ENCODE results near the gene CD276. TPM values are rescaled to one million over a fixed set of nuclear protein-coding genes. Genes with fewer than 3 reads are reported as not detected.

CD276 gene
- total and polyA plus RNA-seq, 8 donors, result 10.4 to 185 (median 32.4) TPM

- no peak for DNase-seq
- TF ChIP-seq POLR2A (IDR thresholded peaks at IDR 0.05) (no peak), EP300 (IDR thresholded peaks at IDR 0.05) (no peak), POLR2AphosphoS5 (IDR thresholded peaks at IDR 0.05) (no peak)
- TF ChIP-seq, protein P1, sequence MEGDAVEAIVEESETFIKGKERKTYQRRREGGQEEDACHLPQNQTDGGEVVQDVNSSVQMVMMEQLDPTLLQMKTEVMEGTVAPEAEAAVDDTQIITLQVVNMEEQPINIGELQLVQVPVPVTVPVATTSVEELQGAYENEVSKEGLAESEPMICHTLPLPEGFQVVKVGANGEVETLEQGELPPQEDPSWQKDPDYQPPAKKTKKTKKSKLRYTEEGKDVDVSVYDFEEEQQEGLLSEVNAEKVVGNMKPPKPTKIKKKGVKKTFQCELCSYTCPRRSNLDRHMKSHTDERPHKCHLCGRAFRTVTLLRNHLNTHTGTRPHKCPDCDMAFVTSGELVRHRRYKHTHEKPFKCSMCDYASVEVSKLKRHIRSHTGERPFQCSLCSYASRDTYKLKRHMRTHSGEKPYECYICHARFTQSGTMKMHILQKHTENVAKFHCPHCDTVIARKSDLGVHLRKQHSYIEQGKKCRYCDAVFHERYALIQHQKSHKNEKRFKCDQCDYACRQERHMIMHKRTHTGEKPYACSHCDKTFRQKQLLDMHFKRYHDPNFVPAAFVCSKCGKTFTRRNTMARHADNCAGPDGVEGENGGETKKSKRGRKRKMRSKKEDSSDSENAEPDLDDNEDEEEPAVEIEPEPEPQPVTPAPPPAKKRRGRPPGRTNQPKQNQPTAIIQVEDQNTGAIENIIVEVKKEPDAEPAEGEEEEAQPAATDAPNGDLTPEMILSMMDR (IDR thresholded peaks at IDR 0.05), result no peak
- H3K36me3 ChIP-seq, result no peaks in the 10 kb centered on the region
- 61 to 73% (median 68%) methylated on average over 3 of the region's 3 CpGs for WGBS, 5 donors
- H3K4me1 ChIP-seq, result peaks cover 18 to 32% (median 29%) of the 10 kb centered on the region in 4 donors
- no peaks in the 10 kb centered on the region for H3K9me3 ChIP-seq
- peaks cover 0 to 13% (median 0%) of the 10 kb centered on the region in 3 donors for H3K27me3 ChIP-seq
- no peak overlapping the region for H3K27ac ChIP-seq
- intact Hi-C loops (cut with DNase I; ENCODE audit: low total_unique reads), result no loop called here
- no peak overlapping the region for H3K4me3 ChIP-seq
These were observed 3.1 kb upstream of the CD276 start for GRCh38 chr15:73681063-73681462.

DNA sequence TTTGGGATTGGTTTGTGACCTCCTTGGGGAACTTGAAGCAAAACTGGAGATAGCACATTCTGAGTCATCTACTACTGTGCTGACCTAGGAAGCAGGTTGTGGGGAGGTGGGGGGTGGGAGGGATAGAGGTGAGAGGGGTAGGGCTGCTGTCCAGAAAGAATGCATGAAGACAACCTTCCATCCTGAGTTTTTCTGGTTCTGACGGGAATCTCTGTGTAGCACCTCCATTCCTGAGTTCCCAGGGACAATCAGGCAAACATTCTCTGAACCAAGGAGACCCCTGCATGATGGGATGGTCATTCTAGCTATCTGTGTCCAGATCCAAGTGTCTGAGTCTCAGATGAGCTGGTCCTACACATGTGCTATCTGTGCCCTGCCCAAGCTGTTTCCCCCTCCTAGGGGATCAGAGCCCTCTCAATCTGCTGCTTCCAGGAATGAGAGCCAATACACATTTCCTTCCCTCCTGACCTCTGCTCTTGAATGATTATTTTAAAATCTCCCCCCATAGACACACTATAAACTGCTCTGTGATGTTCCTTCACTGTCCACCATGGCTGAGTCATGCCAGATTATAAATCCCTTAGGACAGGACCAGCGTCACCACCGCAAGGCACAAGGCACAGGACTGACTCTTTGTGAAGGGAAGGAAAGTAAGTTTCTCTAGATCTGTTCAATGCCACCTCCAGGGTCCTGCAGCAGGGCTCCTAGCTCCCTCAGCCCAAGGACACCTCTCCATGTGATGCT lies 2.2 kb upstream of the CD276 start:
- intact Hi-C loops (cut with DNase I; ENCODE audit: low total_unique reads), result no loop called here
- no peak overlapping the region for H3K4me3 ChIP-seq
- H3K9me3 ChIP-seq, result no peaks in the 10 kb centered on the region
- H3K4me1 ChIP-seq, result peaks cover 27 to 42% (median 38%) of the 10 kb centered on the region in 4 donors
- no peak overlapping the region for H3K27ac ChIP-seq
- 64 to 81% (median 71%) methylated on average over 2 to 3 of the region's 3 CpGs for WGBS, 5 donors
- DNase-seq, result no peak
- TF ChIP-seq POLR2AphosphoS5 (IDR thresholded peaks at IDR 0.05), result no peak
- H3K36me3 ChIP-seq, result no peaks in the 10 kb centered on the region
- peaks cover 0 to 19% (median 0%) of the 10 kb centered on the region in 3 donors for H3K27me3 ChIP-seq

GRCh38 chr15:73682600-73683090 lies 1.5 kb upstream of the CD276 start:
- Histone ChIP-seq H3K36me3 (no peaks in the 10 kb centered on the region), H3K9me3 (no peaks in the 10 kb centered on the region), H3K4me3 (no peak overlapping the region), H3K27me3 (peaks cover 0 to 23% (median 0%) of the 10 kb centered on the region in 3 donors), H3K27ac (no peak overlapping the region), H3K4me1 (peaks cover 32 to 43% (median 40%) of the 10 kb centered on the region in 4 donors)
- no peak for DNase-seq
- intact Hi-C loops (cut with DNase I; ENCODE audit: low total_unique reads), result no loop called here
- TF ChIP-seq, protein P1 (IDR thresholded peaks at IDR 0.05), result no peak
- TF ChIP-seq POLR2A (IDR thresholded peaks at IDR 0.05) (no peak), EP300 (IDR thresholded peaks at IDR 0.05) (no peak), POLR2AphosphoS5 (IDR thresholded peaks at IDR 0.05) (no peak)
- WGBS, 5 donors, result 70 to 82% (median 75%) methylated on average over 14 of the region's 14 CpGs

DNA sequence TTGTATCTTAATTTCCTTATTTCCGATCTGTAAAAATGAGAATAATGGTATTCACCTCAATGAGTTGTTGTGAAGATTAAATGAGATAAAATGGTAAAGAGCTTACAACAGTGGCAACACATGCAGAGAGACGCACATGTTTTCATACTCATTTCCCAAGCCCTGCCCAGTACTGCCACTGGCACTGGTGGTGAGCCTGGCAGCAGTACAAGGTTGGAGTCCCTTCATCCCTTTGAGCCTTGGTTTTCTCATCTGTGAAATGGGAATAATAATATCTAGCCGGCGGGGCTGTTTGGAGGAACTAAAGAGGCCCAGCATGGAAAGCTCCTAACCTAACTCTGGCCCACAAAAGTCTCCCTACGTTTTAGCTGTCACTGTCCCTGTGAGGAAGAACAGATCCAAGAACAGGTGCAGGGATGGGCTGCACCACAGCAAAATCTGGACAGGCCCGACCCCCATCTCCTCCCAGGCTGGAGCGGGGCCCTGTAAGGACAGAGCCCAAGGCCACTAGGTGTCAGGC lies 866 bp upstream of the CD276 start:
- Histone ChIP-seq H3K36me3 (no peaks in the 10 kb centered on the region), H3K27me3 (peaks cover 0 to 23% (median 0%) of the 10 kb centered on the region in 3 donors), H3K4me1 (peaks cover 37 to 47% (median 46%) of the 10 kb centered on the region in 4 donors), H3K4me3 (peak overlapping the region in 3 of 4 donors; percentile 75 to 90 (median 86)), H3K9me3 (no peaks in the 10 kb centered on the region), H3K27ac (peak overlapping the region; percentile 80 to 88 (median 84))
- intact Hi-C loops (cut with DNase I; ENCODE audit: low total_unique reads), result no loop called here
- TF ChIP-seq POLR2A (IDR thresholded peaks at IDR 0.05), result no peak
- TF ChIP-seq, protein P1 (IDR thresholded peaks at IDR 0.05), result peak in 3 of 7 experiments; percentile 2 to 35 (median 23)
- DNase-seq, result no peak
- WGBS, 5 donors, result 49 to 54% (median 54%) methylated on average over 7 of the region's 7 CpGs
